GM12878 (cell line): ENCODE data around the gene CST6. TPM values are rescaled to one million over a fixed set of nuclear protein-coding genes. Genes with fewer than 3 reads are reported as not detected.
A peak's percentile ranks its signal among the peaks of the same experiment; 100 is the strongest.

ENCODE experiments used
- ATAC-seq: fragments of 200-7000 bp; cut with Tn5 transposase; 3 replicates; pipeline ENCODE4 v1.9.1; 2020; ENCODE audit warnings: mild to moderate bottlenecking, moderate library complexity
- BruUV-seq: library from RNA; stranded (reverse); fragments of 400-500 nt; replicated peaks from 2 replicates; lab custom pipeline; 2021; lab: Mats Ljungman, UMichigan
- CTCF ChIA-PET: fragments of 300-600 bp; sonication (Branson Sonifier 250); formaldehyde crosslinking; extraction: SDS; loops from one replicate; lab custom pipeline; 2021; ENCODE audit warnings: inconsistent platforms; lab: Yijun Ruan, JAX
- POLR2A ChIA-PET: fragments of 350-600 bp; formaldehyde crosslinking; extraction: SDS; loops from one replicate; lab custom pipeline; 2021; ENCODE audit warnings: inconsistent platforms; lab: Charles Lee
- RAD21 ChIA-PET: fragments of 300-600 bp; sonication (Branson Sonifier 250); formaldehyde crosslinking; loops from one replicate; lab custom pipeline; 2023; ENCODE audit warnings: antibody characterized with exemption; ENCODE audit not compliant: unreplicated experiment; lab: Charles Lee
- SMC1A ChIA-PET: fragments of 300-600 bp; sonication (Branson Sonifier 250); formaldehyde crosslinking; loops from one replicate; lab custom pipeline; 2023; ENCODE audit not compliant: unreplicated experiment, uncharacterized antibody; lab: Charles Lee
- DNase-seq: peaks from one replicate; pipeline ENCODE4 v3.0.0-alpha.2; 2011; ENCODE audit warnings: low read depth, low spot score
- FAIRE-seq: peaks from 3 replicates; lab custom pipeline; 2011; peaks lifted over from hg19 to GRCh38; lab: Jason Lieb, UNC
- H2AFZ ChIP-seq: 2 replicates; pipeline ENCODE4 v1.6.0; 2011; ENCODE audit warnings: low read depth, low read length, control low read depth; ENCODE audit not compliant: control insufficient read depth
- H3K27ac ChIP-seq: 2 replicates; pipeline ENCODE4 v1.5.1; 2011; ENCODE audit warnings: control low read depth; ENCODE audit not compliant: control insufficient read depth, insufficient read depth
- H3K27me3 ChIP-seq, 2 experiments: replicated peaks in 1 of 2; 2 replicates each; pipeline versions ENCODE4 v1.6.0 to v1.6.1; 2011; ENCODE audit warnings: low read length in 1 of 2; ENCODE audit not compliant: control insufficient read depth in 2 of 2, insufficient read depth in 2 of 2
- H3K36me3 ChIP-seq, 2 experiments: 2 replicates each; pipeline ENCODE4 v1.5.1; 2011; ENCODE audit warnings: low read length in 1 of 2; ENCODE audit not compliant: control insufficient read depth in 2 of 2, insufficient read depth in 2 of 2
- H3K4me1 ChIP-seq: 2 replicates; pipeline ENCODE4 v1.6.1; 2011; ENCODE audit warnings: mild to moderate bottlenecking, low read length, moderate library complexity, mixed read lengths; ENCODE audit not compliant: control insufficient read depth, insufficient read depth
- H3K4me2 ChIP-seq: 2 replicates; pipeline ENCODE4 v1.6.0; 2011; ENCODE audit warnings: control low read depth; ENCODE audit not compliant: control insufficient read depth, insufficient read depth
- H3K4me3 ChIP-seq: fragments of 200-600 bp; sonication (generic); 2 replicates; pipeline ENCODE4 v1.5.1; 2016
- H3K79me2 ChIP-seq: 2 replicates; pipeline ENCODE4 v1.6.0; 2011; ENCODE audit warnings: low read length; ENCODE audit not compliant: control insufficient read depth, insufficient read depth
- H3K9ac ChIP-seq: 2 replicates; pipeline ENCODE4 v1.8.0; 2011; ENCODE audit warnings: low read length, control low read depth, mixed read lengths; ENCODE audit not compliant: control insufficient read depth, insufficient read depth
- H3K9me3 ChIP-seq: replicated peaks from 3 replicates; pipeline ENCODE4 v1.5.1; 2011; ENCODE audit warnings: mild to moderate bottlenecking, low read length; ENCODE audit not compliant: control insufficient read depth, insufficient read depth
- H4K20me1 ChIP-seq: 2 replicates; pipeline ENCODE4 v1.6.0; 2011; ENCODE audit not compliant: control insufficient read depth, insufficient read depth
- BRCA1 ChIP-seq: IDR thresholded peaks from 2 replicates; pipeline ENCODE4 v1.6.1; 2011; ENCODE audit warnings: low read depth, low read length, improper control_type of control experiment
- CBX5 ChIP-seq: sonication (generic); IDR thresholded peaks from 2 replicates; pipeline ENCODE4 v1.6.1; 2016; ENCODE audit warnings: low read depth, moderate library complexity, mild to moderate bottlenecking, inconsistent platforms
- CEBPB ChIP-seq, 2 experiments: fragments of 150-350 bp in 1 of 2; IDR thresholded peaks; 2 replicates each; pipeline ENCODE4 v1.6.1; 2012 to 2014; ENCODE audit warnings: low read depth in 2 of 2, low read length in 2 of 2, borderline replicate concordance in 1 of 2, inconsistent platforms in 1 of 2
- DPF2 ChIP-seq: fragments of 450-650 bp; IDR thresholded peaks from 2 replicates; pipeline ENCODE4 v1.6.1; 2017; ENCODE audit warnings: mild to moderate bottlenecking
- ESRRA ChIP-seq: IDR thresholded peaks from 2 replicates; pipeline ENCODE4 v1.6.1; 2012; ENCODE audit warnings: mild to moderate bottlenecking, low read length, improper control_type of control experiment
- FOS ChIP-seq: IDR thresholded peaks from 3 replicates; pipeline ENCODE4 v1.6.1; 2011; ENCODE audit warnings: borderline replicate concordance; ENCODE audit not compliant: insufficient read length; ENCODE audit errors: extremely low read depth
- FOXK2 ChIP-seq: fragments of 450-650 bp; IDR thresholded peaks from 2 replicates; pipeline ENCODE4 v1.6.1; 2017; ENCODE audit warnings: mild to moderate bottlenecking, moderate library complexity
- POLR2A ChIP-seq: IDR thresholded peaks from 2 replicates; pipeline ENCODE4 v1.6.1; 2011; ENCODE audit warnings: low read depth, mild to moderate bottlenecking, low read length
- RBBP5 ChIP-seq: fragments of 200-600 bp; sonication (generic); conservative IDR thresholded peaks from 2 replicates; pipeline ENCODE4 v1.6.1; 2016
- RFX5 ChIP-seq: IDR thresholded peaks from 2 replicates; pipeline ENCODE4 v1.6.1; 2011; ENCODE audit warnings: low read depth, low read length, improper control_type of control experiment
- SREBF2 ChIP-seq: IDR thresholded peaks from 2 replicates; pipeline ENCODE4 v1.6.1; 2012; ENCODE audit warnings: mild to moderate bottlenecking, low read length
- WGBS: methylation state at CpG from one replicate; pipeline ENCODE4 v1.1.6; 2016; ENCODE audit warnings: low lambda C conversion rate; ENCODE audit not compliant: insufficient replicate concordance, insufficient coverage; ENCODE audit errors: missing lambda C conversion rate; 5-methylcytosine and 5-hydroxymethylcytosine counted together
- in situ Hi-C: fragments of 300-500 bp; cut with MboI; formaldehyde crosslinking; loops from 9 replicates; pipeline ENCODE4 v1.14.3; 2018; ENCODE audit warnings: mixed read lengths
- intact Hi-C: fragments of 100-400 bp; cut with micrococcal nuclease; formaldehyde crosslinking; loops from one replicate; pipeline ENCODE4 v1.14.2; 2022; ENCODE audit not compliant: unreplicated experiment
- polyA plus RNA-seq, 11 experiments: library from polyadenylated mRNA; depleted of rRNA in 4 of 11; unstranded in 6 of 11; stranded (reverse) in 5 of 11; fragments of >200 nt; fragmentation: Nextera tagmentation in 4 of 11; fragmentation: Illumina TruSeq in 1 of 11; extraction: Ambion mirVana in 4 of 11; extraction: Trizol in 1 of 11; gene quantifications; 1 replicate in 1 of 11; 2 replicates in 10 of 11; pipeline versions ENCODE4 v1.2.1 to v1.2.3, GENCODE V29; 2011 to 2016; ENCODE audit warnings: inconsistent platforms in 2 of 11, missing spikeins in 2 of 11, low read depth in 1 of 11
- total RNA-seq, 4 experiments: library from RNA; depleted of rRNA in 3 of 4; stranded (reverse); fragments of >200 nt in 3 of 4; fragmentation: Illumina TruSeq in 1 of 4; extraction: Trizol in 1 of 4; gene quantifications; 2 replicates each; pipeline versions ENCODE4 v1.2.1 to v1.2.3, GENCODE V29; 2013 to 2021
- TF ChIP-seq, protein P1 (sequence below): fragments of 450-650 bp; IDR thresholded peaks from 2 replicates; pipeline ENCODE4 v1.6.1; 2016; ENCODE audit warnings: mild to moderate bottlenecking

CST6 gene
- total and polyA plus RNA-seq, 10 of the 15 experiments (the other 5 are each of a cell fraction or from before 2014, with no cell fraction given) = not detected

DNA sequence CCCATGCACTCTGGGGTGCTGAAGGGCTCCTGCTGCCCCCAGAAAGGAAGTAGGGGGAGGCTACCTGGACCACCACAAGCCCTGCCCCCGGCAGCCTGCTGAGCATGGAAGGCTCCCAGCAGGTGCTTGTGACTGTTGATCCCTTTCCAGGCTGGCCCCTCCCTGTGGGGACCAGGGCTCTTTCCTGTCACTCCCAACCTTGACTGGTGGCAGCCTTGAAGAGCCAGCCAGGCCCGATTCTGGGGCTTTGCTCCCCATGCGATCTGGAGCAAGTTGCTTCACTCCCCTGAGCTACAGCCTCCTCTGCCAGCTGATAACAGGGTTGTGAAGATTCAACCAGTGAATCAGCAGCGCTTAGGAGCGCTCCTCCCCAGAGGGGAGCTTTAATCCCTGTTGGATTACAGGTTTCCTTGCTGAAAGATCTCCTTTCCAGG lies 4.6 kb upstream of the CST6 start:
- ChIA-PET RAD21 (interaction anchor here (0.6 kb wide), 1 partner anchor 53 kb away, joined by 4 read pairs; no protein-coding TSS in a partner anchor), POLR2A (no interaction called here), SMC1A (no interaction called here), CTCF (interaction anchor here (0.9 kb wide), 1 partner anchor 133 kb away, joined by 3 read pairs; no protein-coding TSS in a partner anchor)
- Histone ChIP-seq H3K36me3 (peaks cover 2 to 4% of the 10 kb centered on the region in 2 experiments; a peak in 1 of 4 replicates), H3K9me3 (no peaks in the 10 kb centered on the region), H3K9ac (no peak overlapping the region), H3K4me3 (no peak overlapping the region), H2AFZ (no peak overlapping the region), H3K4me1 (peaks cover 8% of the 10 kb centered on the region), H4K20me1 (no peaks in the 10 kb centered on the region), H3K79me2 (peaks cover 13% of the 10 kb centered on the region), H3K4me2 (no peak overlapping the region), H3K27ac (no peak overlapping the region), H3K27me3 (peaks cover 3 to 6% of the 10 kb centered on the region in 2 experiments; a peak in 2 of 4 replicates)
- intact Hi-C loops = no loop called here
- no peak for ATAC-seq
- no peak for TF ChIP-seq CBX5
- TF ChIP-seq SREBF2 = no peak
- peak; percentile 45 for TF ChIP-seq POLR2A
- no peak for TF ChIP-seq FOS
- no TSS peak for BruUV-seq
- FAIRE-seq = no peak
- 88% methylated on average over 5 of the region's 5 CpGs for WGBS
- in situ Hi-C loops = no loop called here
- DNase-seq = no peak

DNA sequence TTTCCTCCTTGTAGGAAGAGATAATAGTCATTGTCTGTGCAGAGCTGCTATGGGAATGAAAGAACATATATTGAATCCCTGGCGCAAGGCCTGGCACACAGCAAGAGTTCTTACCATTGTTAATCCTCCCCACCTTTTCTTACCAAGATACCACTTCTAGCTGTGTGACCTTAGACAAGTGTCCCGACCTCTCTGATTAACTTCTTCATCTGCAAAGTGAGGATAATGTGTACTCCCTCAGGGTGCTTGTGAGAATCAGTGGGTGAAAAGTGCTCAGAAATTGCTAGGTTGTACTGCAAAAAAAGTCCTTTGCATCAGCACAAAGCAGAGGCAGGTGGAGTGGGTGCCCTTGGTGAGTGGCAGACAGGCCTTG lies 3.7 kb upstream of the CST6 start:
- H3K4me1 ChIP-seq = peaks cover 8% of the 10 kb centered on the region
- WGBS = 74% methylated on average over 2 of the region's 2 CpGs
- H4K20me1 ChIP-seq = no peaks in the 10 kb centered on the region
- H3K36me3 ChIP-seq = peaks cover 2 to 4% of the 10 kb centered on the region in 2 experiments; a peak in 1 of 4 replicates
- intact Hi-C loops = no loop called here
- CTCF ChIA-PET = interaction anchor here (0.7 to 1.7 kb wide), 2 partner anchors 14 to 37 kb away, joined by 4 to 8 read pairs; no protein-coding TSS in a partner anchor
- TF ChIP-seq RBBP5 = no peak
- TF ChIP-seq BRCA1 = no peak
- TF ChIP-seq, protein P1, sequence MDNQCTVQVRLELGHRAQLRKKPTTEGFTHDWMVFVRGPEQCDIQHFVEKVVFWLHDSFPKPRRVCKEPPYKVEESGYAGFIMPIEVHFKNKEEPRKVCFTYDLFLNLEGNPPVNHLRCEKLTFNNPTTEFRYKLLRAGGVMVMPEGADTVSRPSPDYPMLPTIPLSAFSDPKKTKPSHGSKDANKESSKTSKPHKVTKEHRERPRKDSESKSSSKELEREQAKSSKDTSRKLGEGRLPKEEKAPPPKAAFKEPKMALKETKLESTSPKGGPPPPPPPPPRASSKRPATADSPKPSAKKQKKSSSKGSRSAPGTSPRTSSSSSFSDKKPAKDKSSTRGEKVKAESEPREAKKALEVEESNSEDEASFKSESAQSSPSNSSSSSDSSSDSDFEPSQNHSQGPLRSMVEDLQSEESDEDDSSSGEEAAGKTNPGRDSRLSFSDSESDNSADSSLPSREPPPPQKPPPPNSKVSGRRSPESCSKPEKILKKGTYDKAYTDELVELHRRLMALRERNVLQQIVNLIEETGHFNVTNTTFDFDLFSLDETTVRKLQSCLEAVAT = no peak
- TF ChIP-seq DPF2 = no peak
- no peak for TF ChIP-seq FOXK2
- TF ChIP-seq CEBPB (IDR thresholded peaks at IDR 0.05; ENCODE audit: borderline replicate concordance in 1 of 2, low read depth in 2 of 2, low read length in 2 of 2) = no peak
- no peak for TF ChIP-seq ESRRA
- TF ChIP-seq RFX5 = no peak
- no peak for TF ChIP-seq POLR2A
- TF ChIP-seq, all 136 proteins: peak for 0
- BruUV-seq = no TSS peak
- in situ Hi-C loops = no loop called here
- FAIRE-seq (no peak), ATAC-seq (no peak), DNase-seq (no peak)
- H2AFZ ChIP-seq = no peak overlapping the region
- POLR2A ChIA-PET = no interaction called here
- H3K79me2 ChIP-seq = peaks cover 8% of the 10 kb centered on the region
- H3K4me3 ChIP-seq = no peak overlapping the region
- peaks cover 3 to 7% of the 10 kb centered on the region in 2 experiments; a peak in 3 of 4 replicates for H3K27me3 ChIP-seq
- SMC1A ChIA-PET = no interaction called here
- RAD21 ChIA-PET = no interaction called here
- H3K4me2 ChIP-seq = no peak overlapping the region
- H3K9ac ChIP-seq = no peak overlapping the region
- no peak overlapping the region for H3K27ac ChIP-seq
- no peaks in the 10 kb centered on the region for H3K9me3 ChIP-seq
